HS-27A (cell line): Measurements from ENCODE around the gene CIROP.

Experiments
- DNase-seq: peaks from one replicate; pipeline ENCODE4 v3.0.0-alpha.2; 2012; ENCODE audit warnings: low read depth, missing footprints

CIROP gene

DNA sequence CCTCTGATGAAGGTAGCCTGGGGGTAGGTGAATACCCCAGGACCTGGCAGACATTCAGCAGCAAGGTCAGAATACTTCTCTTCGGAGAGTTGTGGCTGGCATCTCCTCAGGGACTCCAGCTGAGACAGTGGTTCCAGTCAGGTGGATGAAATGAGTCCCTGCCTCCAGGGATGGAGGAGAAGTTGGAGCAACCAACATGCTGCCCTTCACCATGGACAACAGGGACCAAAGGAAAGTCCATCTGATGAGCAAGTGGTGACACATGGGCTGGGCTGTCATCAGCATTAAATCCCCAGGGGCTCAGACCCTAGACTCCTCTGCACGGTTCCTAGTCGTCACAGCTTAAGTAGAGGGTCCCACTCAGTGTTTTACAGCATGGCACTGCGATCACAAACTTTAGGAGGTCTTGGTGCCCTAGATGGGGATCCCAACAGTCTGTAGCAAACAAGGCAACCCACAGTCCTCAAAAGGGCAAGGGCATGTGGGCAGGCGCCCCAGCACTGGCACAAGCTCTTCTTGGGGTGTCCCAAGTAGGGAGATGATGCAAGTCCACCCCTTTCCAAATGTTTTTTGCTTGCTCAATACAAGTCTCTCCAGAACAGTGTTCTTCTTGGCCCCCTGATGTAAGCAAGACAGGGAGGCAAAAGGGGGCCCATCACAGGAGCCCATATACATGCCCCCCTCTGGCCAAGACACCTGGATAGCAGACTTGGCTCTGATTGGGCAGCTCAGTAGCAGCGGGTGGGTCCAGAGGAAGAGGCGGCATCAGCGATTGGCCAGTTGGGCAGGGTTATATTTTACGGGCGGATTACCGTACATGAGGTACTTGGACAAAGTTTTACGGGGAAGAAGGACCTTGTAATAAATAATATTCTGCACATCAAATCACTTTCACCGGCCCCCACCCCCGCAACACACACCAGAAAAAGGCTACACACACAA is 36.7 kb downstream of the CIROP start:
- no peak for DNase-seq

DNA sequence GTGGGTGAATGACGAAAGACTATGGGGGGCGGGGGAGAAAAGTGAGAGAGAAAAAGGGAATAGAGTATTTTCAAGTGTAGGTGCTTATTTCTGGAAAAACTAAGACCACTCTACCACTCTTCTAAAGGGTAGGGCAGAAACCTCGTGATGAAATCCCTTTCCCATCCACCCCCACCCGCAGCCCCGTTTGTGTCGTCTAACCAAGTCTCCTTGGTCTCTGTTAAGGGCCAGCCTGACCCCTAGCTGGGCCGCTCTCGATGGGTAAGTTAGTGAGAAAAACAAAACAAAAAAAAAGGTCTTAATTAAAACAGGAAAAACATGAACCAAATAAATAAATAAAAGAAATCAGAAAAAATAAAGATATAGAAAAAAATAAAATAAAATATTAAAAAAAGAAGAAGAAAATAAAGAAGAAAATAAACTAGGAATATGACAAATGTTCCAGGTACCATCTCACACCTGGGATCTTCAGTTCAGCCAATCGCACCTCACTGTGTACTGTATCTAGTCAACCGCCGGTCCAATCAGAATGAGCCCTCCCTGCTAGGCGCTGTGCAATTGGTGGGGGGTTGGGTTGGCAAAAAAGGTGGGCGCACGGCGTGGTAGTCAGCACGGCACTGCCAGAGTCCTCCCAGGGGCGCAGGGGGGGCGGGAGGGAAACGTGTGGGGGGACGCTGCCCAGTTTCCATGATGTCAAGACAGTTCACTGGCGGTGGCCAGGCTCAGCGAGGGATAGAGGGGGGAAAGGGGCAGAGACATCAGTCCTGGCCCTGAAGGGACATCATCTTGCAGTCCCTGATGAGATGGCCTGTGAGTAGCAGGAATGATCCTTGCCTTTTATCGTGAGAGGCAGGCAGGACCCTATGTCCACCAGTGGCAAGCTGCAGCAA is 37.7 kb downstream of the CIROP start:
- no peak for DNase-seq

DNA sequence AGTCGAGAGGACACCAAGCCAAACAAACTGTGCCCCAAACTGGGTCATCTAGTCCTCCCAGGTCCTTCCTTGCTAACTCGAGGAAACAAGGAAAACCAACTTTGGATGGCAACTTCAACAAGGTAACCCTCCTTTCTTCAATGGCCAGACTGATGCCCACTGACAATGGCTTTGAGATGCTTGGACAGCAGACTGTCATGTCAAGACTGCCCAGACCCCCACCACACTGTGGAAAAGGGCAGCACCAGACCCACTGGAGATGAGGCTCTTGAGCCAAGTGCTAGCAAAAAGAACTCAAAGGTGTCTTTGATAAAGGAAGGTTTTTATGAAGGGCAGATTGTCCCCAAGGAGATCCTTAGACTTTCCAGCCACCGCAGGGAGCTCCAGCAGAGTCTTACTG is 38.4 kb downstream of the CIROP start:
- DNase-seq: no peak

DNA sequence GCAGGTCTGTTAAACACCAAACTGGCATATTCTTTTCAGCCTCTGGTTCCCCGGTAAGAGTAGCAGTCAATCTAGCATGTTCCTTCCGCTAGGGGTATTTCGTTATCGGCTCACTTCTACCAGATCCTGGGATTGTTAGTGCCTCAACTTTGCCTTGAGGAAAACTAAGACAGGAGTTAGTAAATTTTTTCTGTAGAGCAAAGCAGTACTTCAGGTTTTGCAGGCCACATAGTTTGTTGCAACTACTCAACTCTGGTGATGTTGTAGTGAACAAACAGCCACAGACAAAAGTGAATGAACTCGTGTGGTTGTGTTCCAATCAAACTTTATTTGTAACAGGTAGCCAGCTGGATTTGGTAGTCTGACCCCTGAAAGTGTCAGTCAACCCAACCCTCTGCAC is 41.2 kb downstream of the CIROP start:
- no peak for DNase-seq

GRCh38 chr14:23062002-23062401 is 42.8 kb downstream of the CIROP start:
- DNase-seq: peak; percentile 94

GRCh38 chr14:23060536-23061260 is 44.1 kb downstream of the CIROP start:
- no peak for DNase-seq

DNA sequence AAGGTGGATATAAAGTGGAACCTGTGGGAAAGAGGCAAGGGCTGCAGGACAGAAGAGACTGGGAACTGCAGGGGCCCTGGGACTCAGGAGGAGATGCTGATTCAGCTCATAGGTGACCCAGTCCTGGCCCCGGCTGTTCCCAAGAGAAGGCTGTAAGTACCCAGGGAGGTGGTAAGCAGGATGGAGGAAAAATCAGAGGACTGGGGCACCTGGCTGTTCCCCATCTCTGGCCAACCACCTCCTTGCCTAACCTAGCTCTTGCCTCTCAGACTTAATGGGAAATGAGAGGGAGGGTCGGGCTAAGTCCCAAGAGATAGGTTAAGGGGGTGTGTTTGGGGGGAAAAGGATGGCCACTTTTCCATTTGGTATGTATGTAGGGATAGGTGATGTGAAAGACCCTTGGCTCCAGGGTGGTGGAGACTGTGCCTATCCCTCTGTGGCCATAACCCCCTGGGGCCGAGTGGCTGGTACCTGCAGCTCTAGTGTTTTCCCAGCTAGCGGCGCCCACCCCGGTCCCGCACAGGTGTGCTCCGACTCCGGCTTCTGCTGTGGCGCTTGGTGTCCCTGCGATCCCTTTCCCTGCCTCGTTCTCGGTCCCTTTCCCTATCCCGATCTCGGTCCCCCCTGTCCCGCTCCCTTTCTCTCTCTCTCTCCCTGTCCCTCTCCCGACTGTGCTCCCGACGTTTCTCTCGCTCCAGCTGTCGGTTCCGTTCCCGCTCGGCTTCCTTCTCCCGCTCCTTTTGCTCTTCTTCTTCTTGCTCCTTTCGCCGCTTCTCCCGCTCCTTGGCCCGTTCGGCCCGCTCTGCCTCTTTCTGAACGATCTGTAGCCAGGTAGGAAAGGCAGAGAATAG is 45.9 kb downstream of the CIROP start:
- DNase-seq: no peak

DNA sequence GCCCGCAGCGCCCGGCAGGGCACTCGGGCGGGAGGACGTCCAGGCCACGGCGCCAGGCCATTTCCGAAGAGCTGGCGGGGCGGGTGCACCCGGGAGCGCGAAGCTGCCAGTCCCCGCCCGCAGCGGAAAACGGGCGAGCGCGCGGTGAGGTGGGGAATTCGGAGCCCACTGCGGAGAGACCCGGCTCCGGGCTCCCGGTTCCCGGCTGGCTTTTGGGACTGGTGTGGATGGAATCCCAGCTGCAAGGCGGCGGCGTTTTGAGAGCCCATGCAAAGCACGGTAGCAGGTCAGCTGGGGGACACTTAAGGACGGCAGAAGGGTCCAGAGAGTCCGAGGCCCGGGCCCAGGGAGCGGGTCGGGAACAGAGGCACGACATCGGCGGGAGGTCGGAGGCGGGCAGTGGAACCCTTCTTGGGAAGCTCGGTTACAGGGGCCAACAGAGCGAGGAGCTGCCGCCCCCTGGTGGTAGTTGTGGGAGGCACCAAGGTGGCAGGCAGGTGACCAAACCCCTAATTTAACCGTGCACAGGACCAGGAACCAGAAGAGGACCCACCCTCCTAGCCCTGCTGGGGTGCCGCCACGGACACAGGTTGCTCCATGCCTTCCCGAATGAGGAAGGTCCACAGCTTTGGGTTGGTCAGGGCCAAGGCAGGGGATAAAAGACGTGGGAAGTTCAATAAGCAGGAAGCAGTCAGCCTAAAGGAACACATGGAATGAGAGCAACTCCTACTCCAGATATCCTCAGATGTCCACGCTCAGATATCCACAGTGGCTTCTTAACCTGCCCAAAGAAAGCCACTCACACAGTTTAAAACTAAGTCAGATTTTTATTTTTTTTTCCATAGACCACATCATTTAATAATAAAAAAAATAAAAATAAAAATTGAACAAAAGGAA is 46.8 kb downstream of the CIROP start:
- peak; percentile 83 for DNase-seq

DNA sequence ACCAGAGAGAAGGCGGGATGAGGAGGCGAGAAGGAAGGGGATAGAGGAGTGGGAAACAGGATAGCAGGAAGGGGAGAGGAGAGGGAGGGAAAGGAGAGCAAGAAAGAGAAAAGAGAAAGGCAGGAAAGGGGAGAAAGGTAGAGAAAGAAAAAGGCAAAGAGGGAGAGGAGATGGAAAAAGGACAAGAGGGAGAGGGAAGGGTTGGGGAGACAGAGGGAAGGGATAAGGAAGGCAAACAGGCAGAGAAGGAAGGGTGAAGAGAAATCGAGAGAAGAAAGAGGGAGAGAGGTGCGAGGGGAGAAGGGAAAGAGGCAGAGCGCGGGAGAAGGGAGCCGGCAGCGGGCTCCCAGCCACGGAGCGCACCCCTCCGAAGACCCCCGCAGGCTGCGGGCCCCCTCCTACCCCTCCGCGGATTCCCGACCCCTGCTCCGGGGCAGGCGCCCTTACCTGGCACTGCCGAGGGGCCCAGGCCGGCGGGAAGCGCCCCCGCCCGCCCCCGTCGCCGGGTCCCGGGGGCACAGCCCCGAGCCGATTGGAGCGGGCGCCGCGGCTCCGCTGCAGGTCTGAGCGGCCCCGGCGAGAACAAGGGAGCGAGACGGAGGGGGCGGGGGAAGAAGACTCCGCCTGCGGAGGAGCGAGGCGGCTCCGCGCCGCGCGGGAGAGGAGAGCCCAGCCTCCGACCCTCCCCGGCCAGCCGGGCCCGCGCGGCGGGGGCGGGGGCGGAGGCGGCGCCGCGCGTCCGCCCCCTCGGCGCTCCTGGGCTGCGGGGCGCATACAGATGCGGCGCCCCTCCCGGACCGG is 47.6 kb downstream of the CIROP start, which contains the start of gene CDH24:
Gene CDH24 (minus strand): TSS at position 565 of the 801 bp plus-strand sequence. CDS start 1,787 bp downstream, outside the sequence.
- no peak for DNase-seq

DNA sequence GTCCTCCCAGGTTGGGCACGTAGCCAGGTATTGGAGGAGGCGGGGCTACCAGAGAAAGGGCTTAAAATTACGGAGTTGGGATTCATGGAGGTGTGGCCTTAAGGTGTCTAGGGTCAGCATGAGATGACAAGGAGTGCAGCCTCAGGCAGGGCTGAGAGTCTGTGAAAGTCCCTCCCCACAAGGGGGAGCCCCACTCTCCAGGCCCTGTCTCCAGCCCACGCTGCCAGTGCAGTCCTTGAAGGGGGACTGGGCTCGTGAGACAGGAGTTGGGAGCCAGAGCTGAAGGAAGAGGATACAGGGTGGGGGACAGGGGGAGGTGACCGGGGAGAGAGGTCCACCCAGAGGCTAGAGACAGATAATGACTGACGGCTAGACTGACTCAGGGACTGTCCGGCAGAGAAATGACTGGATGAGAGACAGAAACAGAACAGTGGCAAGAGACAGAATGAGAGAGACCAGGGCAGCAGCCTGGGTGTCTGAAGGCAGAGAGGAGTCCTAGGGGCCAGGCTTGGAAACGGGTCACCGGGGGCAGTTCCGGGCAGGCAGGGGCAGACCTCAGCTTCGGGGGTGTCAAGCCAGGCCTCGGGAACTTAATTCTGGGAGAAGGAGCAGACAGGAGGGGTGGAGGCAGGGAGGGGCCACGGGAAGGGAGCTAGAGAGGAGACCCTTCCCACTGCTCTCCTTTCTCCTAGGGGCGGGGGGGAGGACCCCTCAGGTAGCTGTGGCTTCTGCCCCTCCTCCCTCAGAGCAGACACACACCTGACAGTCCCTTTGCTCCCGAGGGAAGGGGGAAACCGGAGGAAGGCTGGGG is 48.4 kb downstream of the CIROP start:
- DNase-seq: peak; percentile 74

DNA sequence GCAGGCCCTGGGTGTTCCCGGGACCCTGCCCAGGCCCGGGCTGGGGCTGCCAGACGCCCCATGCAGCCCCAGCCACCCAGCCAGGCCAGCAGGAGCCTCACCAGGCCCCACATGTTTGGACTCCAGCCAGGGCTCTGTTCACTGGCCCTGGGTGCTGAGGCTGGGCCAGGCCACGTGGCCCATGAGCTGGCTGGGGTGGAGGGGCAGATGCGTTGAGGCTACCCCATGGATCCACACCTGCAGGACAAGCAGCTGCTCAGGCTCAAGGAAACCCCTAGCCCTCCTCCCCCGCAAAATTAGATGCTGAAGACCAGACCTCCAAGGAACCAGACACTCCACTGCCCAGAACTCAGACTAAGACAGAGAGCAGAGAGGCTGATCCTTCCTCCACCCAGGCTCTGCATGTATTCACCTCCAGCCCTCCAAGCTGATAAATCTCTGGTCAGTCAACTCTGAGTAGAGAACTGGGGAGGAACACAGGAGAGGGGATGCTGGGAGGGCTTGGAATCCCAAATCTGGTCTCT is 49.1 kb downstream of the CIROP start:
- peak; percentile 43 for DNase-seq

DNA sequence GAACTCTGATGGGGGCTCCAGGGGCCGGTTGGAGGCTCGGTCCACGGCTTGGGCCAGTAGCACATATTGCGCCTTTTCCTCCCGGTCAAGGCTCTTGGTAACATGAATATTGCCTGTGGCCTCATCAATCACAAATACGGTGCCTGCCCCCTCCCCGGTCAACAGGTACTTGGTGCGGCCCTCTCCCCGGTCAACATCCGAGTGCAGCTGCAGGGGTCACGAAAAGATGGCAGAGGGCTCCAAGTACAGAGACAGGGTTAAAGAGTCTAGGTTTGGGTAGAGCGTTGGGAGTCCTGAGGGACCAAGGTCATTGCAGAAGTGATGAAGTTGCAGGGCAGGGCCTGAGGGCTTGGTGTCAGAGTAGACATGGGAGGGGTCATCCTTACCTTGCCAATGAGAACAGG is 49.6 kb downstream of the CIROP start:
- DNase-seq: no peak

DNA sequence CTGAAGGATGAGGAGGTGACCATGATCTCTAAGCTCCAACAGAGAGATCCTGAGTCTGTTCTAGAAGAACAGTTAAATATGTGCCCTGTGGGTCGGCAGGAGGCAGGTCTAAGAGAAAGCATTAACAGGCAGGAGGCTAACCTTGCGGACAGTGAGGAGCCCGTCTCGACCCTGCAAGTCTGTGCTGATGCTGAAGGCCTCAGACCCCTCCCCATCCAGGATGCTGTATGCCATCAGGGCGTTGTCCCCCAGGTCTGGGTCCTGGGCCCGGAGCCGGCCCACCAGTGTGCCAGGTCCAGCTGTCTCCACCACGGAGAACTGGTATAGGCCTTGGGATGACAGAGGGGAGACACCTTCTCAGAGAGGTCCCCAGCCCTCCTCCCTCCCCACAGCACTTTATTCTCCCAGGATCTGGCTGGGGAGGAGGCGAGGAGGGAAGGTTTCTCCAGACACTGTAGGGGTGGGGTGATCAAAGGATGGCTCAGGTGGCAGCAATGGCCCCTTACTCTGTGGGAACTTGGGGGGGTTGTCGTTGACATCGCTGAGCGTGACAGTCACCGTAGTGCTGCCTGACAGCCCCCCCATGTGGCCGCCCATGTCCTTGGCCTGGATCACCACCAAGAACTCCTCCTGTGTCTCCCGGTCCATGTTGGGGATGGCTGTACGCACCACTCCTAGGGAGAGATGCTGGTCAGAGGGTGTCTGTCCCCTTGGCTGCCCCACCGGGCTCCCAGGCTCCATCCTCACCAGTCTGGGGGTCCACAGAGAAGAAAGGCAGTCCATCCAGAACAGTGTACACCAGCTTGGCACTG is 50.6 kb downstream of the CIROP start:
- no peak for DNase-seq

- no peak for DNase-seq
Observed at GRCh38 chr14:23053426-23053825, 51.4 kb downstream of the CIROP start.

- no peak for DNase-seq
Observed at GRCh38 chr14:23052671-23053070, 52.1 kb downstream of the CIROP start.

GRCh38 chr14:23052182-23052623 is 52.6 kb downstream of the CIROP start:
- DNase-seq: no peak
